COR-L47 (cell line): Measurements from ENCODE around the gene PMPCA.

Experiments used
- DNase-seq: peaks from one replicate; lab custom pipeline; 2025; lab: John Stamatoyannopoulos, UW

PMPCA gene

DNA sequence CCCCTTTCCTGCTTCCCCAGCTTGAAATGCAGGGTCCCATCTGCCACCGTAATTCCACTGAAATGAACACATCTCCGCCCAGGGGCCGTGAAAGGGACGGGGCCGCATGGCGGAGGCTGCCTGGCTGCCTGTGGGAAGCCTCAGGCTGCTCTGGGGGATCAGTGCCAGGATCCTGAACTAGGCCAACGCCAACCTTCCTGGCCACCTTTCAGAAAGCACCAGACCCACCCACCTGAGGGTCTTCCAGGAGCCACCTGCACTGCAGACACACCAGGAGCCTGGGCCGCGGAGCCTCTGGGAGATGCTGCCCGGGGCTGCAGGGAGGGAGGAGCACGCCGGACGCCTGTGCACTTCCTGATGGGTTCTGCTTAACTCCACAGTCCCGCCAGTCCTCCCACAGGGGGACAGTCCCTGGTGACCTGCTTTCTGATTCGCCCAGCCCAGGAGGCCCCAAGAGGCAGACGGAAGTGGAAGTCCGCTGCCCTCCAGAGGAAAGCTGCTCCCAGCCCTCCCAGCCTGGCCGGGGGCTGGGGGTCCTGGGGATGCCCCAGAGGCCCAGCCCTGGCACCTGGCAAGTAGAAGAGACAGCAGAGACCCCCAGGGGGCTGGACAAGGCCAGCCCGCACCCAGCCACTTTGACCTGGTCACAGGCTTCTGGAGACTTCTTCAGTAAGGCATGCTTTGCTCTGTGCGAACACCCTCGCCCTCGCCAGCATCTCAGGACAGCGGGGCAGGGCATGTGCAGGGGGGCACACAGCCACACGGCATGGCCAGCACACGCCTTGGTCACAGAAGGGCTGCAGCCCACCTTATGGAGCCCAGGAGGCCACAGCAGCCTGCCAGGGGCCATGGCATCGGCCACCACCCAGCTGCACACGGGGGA is 36.9 kb upstream of the PMPCA start, which contains the start of gene CARD9:
Gene CARD9, minus strand, starts transcription at position 370 of the 883 bp plus-strand sequence. CDS start 1,591 bp downstream, outside the sequence.
- DNase-seq, result no peak

DNA sequence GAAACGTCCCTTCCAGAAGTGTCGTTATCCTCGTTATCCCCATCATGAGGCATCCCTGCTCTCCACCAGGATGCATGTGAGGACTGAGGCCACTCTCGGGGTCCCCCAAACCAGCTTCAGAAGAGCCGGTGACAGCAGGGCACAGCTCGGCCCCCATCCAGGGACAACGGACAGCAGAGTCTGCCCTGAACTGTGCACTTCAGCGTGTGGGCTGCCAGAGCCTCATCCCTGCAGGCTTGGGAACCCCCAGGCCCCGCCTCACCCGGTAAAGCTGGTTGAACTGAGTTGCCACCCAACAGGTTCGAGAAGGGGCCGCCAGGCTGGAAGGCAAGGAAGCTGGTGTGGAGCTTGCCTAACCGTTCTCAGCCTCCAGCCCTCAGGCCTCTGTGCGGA is 36.3 kb upstream of the PMPCA start:
- DNase-seq, result no peak

DNA sequence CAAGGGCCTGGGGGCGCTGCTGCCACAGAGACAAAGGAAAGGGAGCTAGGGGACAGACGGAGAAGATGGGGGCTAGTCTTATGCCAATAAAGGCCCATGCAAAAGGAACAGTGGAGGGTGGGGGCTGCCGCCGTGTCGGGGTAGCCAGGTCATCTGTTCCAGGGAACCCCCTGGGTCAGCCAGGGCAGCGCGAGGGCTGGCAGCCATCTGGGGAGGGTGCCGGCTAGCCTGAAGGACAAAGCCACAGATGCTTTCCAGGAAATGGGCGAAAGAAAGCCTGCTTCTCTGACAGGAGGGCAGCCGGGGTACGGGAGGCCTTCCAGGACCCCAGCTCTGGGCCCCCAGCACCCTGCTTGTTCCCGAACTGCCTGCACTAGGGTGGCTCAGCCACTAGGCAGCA is 35.4 kb upstream of the PMPCA start:
- no peak for DNase-seq

DNA sequence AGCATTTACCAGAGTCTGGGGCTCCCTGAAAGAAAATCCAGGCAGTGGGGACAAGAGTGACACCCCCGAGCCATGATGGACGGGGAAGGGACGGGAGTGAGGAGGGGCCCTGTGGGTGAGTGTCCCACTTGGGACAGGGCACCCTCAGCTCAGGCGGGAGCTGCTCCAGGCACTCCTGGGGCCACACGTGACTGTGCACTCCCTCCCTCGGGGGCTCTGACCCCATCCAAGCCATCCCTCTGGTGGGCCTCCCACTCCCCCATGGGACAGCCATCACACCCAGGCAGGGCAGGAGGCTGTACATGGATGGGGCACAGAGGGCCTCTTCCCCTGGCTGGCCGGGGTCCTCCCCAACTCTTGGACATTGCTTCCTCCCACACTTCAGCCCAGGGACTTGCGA is 34.0 kb upstream of the PMPCA start:
- DNase-seq, result no peak

DNA sequence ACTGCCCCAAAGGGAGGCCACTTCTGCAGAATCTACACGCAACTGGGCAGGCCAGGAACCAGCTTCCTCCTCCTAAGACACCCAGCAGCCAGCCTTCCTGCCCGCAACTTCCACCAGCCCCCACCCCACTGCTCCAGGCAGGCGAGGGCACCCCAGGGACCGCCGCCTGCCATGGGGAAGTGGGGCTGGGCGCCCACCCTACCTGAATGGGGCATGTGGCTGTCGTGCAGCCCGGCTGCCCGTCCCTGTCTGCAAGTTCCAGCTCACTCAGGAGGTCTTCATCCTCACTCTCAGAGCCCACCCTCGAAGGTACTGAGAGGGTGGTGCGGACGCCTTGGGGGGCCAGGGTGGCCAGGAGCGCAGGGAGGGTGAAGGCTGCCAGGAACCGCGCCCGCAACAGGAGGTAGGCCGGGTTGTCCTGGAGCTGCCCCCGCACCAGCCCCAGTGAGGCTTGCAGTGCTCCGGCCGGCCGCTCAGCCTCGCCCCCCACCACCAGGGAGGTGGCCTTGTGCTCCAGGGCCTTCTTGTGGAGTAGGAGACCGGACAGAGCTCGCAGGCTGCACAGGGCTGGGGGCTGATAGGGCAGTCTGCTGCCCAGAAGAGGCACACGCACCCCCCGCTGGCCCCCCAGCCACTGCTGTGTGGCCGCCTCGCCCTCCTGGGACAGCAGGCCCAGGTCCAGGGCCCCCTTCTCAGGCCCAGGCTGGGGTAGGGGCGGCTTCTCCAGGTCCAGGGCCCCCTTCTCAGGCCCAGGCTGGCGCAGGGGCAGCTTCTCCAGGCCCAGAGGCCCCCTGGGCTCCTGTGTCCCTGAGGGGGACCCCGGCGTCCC is 32.9 kb upstream of the PMPCA start:
- no peak for DNase-seq

DNA sequence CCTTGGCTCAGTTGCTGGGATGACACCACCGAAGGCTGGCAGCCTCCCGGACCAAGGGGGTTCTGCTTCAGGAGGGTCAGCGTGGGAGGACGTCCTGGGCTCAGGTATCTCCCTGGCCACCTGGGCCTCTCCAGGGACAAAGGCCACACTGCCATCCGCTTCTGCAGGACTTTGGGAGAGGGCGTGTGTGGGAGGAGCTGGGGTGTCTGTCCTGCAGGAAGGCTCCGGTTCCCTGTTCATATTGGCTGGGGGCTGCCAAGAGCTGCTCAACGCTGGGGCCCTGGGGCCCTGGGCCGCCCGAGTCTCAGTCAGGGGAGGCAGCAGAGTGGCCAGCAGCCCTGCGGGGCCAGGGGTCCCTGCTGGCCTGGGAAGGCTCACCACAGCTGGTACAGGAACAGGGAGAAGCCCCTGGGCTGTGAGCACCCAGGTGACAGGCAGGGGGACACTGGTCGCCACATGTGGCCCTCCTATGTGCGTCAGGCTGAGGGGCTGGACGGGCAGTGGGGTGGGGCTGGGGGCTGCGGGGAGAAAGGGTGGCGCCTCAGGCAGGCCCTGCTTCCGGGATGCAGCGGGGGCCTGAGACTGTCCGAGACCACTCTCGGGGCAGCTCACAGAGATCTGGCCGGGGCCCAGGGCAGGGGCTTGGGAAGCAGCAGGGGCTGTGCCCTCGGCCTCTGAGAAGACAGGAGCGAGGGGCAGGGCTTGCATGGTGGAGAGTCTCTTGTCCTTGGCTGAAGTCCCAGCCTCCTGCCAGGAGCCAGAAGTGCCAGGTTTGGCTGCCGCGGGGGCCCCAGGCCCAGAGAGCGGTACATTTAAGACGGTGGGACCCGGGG is 32.1 kb upstream of the PMPCA start:
- no peak for DNase-seq

DNA sequence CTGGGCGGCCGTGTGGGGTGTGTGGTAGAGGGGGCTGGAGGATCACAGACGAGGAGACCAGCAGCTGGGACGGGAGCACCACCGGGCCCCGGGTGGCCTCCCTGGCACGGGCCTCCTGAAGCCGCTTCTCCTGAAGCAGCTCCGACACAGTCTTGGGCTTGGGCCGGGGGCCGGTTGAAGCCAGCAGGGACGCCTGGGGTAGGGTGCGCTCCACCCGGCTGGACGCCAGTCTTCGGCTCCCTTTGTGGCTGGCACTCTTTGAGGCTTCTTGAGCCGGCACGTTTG is 31.5 kb upstream of the PMPCA start:
- no peak for DNase-seq

DNA sequence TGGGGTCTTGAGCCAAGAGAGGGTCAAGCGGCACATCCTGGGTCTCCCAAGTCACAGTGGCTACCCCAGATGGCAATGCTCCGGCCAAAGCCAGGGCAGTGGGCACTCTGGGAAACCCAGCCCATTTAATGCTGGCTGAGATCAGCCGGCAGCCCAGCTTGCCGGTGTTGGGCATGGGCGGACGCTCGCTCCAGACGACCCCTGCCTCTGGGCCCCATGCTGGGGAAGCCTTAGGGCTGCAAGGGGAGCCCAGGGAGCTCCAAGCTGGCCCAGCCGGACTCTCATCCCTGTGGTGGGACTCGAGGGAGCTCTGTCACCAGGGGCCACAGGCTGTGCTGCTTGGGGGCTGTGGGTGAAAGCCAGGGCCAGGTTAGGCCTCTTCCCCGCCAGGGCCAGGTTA is 31.1 kb upstream of the PMPCA start:
- DNase-seq, result no peak

DNA sequence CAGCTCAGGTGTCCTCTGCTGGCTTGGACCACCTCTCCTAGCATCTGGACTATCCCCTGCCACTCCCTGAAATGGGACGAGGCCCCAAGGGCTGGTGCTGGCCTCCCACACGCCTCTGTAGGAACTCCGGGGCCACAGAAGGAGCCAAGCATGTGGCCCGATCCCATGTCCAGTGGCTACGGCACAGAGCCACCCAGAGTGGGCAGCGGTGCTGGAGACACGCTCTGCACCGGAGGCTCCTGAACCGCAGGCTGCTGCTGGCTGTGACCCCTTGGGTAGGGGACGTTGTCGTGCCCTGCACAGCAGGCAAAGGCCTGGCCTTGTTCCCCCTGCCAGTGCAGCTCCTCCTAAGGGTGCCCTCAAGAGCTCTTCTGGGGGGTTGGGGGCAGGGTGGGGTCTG is 30.6 kb upstream of the PMPCA start:
- no peak for DNase-seq

DNA sequence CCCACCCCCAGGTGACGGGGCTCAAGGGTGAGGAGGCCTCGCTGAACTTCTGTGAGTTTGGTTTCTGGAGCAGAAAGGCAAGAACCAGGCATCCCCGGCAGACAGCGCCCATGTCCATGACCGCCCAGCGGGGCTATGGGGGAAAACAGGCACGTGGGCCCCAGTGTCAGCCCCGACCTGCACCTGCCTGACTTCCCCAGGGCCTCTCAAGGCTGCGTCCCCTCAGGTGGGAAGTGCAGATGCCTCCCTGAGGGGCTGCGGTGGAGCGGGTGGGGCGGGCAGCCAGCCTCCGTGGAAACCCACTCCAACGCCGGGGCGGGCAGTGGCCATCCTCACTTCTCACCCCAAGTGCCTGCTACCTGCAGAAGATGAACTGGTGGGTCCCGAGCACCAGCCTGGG is 30.1 kb upstream of the PMPCA start:
- DNase-seq, result no peak

DNA sequence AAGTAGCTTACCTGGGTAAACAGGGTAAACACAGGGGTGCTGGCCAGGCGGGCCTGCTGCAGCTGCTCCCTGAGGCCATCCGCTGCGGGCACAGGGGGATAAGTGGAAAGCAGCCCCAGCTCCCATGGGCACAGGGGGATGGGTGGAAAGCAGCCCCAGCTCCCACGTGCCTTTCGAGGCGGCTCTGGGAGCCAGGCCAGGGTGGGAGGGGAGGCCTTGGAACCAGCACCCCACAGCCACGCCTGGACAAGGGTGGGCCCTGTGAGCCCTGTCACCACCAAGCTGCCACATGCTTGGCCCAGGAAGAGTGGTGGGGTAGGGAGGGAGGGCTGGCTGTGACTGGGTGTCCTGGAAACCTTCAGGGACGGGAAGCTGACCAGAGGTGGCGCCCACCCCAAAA is 29.1 kb upstream of the PMPCA start:
- no peak for DNase-seq

DNA sequence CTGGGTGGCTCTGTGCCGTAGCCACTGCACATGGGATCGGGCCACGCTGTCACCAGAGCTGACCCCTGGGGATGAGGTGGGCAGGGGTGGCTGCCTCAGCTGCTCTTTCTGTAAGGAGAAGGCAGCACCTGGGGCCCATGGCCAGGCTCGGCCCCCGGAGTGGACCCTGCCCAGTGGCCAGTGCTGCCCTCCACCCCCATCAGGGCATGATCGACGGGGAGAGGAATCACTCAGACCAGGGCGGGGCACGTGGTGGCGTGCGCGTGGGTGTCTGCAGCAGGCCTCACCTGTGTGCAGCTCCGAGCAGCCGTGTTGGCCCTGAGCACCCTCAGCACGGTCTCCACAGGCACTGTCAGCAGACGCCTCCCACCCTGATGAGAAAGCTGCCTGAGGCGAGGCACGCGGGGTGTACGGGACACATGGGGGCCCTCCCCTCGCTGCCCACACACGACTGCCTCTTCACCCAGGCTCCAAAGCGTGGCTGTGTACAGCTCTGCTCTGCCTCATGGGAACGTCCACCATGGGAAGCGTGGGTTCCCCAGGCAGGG is 28.4 kb upstream of the PMPCA start:
- no peak for DNase-seq

DNA sequence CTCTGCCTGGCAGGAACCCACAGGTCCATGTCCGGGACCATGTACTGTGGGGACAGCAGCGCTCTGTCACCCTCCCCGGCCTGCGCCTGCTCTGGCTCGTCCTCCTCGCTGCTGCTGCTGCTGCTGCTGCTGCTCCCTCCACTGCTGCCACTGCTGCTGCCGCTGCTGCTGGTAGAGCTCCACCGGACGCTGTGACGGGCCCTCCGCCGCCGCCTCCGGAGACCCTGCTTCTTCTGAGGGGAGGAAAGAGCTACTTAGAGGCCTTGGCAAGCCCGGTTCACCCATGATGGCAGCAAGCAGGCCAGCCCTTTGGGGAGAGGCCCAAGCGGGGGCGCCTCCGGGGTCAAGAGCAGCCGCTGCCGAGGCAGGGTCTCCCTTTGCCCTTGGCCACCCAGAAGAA is 27.0 kb upstream of the PMPCA start:
- DNase-seq, result no peak

DNA sequence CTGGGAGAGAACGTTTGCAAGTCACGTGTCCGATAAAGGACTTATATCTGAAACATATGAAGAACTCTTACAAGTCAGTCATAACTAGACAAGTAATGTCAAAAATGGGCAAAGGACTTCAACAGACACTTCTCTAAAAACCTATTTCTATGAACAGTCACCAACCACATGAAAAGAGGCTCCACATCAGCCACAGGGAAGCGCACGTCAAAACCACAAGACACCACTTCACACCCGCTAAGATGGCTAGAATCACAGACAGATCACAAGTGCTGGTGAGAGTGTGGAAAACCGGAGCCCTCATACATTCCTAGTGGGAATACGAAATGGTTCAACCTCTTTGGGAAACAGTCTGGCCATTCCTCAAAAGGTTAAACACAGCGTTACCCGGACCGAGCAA is 25.4 kb upstream of the PMPCA start:
- no peak for DNase-seq

DNA sequence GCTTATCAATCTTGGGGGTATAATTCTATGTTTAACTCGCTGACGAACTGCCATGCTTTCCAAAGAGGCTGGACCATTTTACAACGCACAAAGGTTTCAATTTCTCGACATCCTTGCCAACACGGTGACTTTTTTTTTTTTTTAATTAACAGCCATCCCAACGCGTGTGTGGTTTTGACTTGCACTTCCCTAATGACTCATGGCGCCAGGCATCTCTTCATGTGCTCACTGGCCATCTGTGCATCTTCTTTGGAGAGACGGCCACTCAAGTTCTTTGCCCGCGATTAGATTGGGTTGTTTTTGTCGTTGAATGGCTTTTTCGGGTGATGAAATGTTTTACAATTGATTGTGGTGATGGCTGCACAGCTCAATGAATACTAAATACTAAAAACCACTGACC is 24.4 kb upstream of the PMPCA start:
- no peak for DNase-seq

DNA sequence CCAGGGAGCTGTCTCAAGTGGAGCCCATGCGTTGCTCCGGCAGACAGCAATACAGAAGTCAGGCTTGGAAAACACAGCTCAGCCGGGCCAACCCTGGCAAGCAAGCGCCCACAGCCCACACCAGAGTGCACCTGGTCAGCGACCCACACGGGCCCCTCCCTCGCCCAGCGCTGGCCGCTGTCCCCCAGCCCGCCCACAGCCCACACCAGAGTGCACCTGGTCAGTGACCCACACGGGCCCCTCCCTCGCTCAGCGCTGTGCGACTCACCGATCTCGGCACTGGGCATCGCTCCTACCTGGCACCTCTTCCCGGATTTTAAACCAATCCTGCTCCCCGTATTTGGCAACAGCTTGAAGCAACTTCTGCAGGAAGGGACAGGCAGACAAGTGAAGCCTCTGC is 23.2 kb upstream of the PMPCA start:
- DNase-seq, result no peak

DNA sequence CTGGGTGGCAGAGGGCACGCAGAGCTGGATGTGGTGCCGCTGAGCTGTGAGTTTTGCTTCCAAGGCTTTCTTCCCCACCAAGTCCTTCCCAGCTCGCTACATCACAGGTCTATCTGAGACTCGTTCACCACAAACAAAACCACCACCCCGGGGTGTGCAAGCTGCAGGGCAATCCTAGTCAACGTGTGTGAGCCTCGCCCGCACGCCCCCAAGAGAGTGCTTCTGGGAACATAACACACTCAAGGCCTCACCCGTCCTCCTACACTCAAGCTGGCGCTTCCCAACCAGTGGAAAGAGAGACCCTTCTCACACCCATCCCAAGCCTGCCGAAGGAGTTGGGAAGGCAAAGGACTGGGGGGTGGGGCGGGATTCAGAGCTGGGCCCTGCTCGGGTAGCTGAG is 21.1 kb upstream of the PMPCA start:
- DNase-seq, result no peak

DNA sequence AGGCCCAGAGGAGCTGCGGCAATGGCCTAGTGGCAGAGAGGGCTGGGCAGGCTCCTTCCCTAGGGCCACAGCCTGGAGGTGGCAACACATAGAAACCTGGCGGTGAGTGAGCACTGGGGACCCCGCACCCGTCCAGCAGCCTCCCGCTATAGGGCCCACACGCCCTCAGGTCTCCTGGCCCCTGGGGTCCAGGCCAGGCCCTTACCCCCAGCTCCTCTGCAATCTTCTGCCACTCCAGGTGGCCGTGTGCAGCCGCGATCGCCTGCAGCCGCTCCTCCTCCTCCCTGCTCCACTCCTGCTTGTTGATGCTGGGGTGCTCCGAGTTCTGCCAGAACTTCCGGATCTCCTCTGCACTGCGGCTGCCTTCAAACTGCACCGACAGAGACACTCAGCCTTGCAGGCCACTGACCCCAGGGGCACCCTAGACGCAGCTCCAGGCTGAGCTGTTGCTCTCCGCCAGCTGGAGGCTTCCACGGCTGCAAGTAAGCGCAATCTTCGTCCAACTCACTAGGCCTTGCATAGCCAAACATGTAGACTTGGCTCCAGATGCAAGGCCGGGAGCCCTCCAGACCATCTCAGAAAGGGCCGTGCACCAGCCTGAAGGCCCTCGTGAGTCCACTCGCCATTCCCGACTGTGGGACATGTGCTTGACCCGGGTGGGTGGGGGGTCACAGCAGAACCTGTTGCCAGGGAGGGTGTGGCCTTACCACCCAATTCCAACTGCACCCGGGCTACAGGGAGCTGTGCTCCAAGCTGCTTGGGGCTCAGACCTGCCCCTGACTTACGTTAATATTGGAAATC is 18.5 kb upstream of the PMPCA start:
- DNase-seq, result no peak

DNA sequence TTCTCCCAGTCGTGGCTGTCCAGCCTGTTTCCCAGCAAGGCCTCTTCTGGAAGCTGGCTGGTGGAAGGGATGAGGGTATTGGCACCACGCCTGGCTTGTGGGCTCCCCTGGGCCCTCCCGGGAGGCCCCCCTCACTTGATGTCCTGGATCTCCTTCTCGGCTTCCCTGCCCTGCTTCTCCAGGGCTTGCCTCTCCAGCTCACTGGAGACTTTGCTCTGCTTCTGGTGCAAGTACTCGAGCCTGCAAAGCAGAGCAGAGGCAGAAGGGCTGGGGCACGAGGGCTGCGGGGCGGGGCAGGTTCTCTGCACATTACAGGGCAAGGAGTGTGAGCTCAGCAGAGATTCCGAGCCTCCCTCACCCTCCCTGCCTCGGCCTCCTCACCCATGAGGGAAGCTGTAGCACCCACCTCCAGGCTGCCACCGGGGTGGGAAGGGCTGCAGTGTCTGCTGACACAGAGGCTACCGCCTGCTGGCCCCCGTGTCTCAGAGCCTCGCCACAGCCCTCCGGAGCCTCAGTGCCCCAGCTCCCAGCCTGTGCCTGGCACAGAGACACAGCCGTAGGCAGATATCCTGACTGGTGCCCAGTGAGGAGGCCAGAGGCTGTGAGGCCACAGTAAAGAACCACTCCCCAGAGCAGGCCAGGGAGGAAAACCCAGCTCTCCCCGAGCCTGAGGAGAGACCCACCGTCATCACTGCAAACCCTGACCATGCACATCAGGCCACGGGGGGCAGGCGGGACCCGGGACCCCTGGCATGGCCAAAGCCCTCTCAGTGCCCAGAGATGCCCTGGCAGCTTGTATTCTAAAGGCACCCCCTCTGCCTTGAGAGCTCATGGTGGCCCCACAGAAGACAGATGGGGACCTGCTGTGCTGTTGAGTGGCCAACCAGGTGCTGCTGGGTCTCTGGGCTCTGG is 17.7 kb upstream of the PMPCA start:
- DNase-seq, result no peak

DNA sequence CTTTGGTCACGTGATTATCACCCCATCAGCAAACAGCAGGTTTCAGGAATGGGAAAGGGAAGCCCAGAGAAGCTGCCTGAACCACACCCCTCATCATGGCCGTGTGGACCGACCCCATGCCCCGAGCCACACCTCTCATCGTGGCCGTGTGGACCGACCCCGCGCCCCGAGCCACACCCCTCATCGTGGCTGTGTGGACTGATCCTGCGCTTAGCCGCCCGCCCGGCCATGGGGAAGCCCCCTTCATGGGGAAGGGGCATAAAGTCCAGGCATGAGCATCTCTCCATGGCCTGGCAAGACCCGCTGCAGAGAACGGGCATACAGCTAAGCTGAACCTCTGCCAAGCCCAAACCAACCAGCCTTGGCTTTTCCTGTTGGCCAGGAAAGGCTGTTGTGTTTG is 16.9 kb upstream of the PMPCA start:
- no peak for DNase-seq
